GM23248 (cell line): ENCODE measurements around the gene PARVA.

ENCODE experiments used
- EZH2 ChIP-seq: fragments of 200-600 bp; sonication (generic); IDR thresholded peaks from 2 replicates; pipeline ENCODE4 v1.6.1; 2018; ENCODE audit warnings: antibody characterized with exemption, mild to moderate bottlenecking; ENCODE audit not compliant: insufficient read depth, poor library complexity, severe bottlenecking
- EZH2phosphoT487 ChIP-seq: fragments of 200-600 bp; sonication (generic); IDR thresholded peaks from 2 replicates; pipeline ENCODE4 v1.6.1; 2018; ENCODE audit warnings: antibody characterized with exemption, moderate library complexity, mild to moderate bottlenecking, low read depth; ENCODE audit not compliant: insufficient read depth

DNA sequence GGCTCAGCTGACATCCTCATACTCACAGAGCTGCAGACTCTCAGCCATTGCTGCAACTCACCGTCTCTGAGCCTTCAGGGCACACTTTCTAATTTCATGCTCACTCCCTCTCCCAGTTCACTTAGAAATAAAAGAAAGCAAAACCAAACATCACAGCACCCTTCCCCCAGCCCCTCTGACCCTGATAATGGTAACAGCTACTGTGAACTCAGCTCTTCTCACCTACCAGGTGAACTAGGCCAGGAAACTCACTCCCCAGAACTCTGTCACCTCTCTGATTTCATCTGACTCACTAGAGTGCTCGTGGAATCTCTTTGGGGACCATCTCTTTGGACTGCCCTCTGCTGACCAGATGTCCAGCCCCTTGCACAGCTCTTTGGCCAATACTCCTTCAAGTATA lies 14.5 kb upstream of the PARVA start:
- TF ChIP-seq EZH2, result no peak
- no peak for TF ChIP-seq EZH2phosphoT487
